OCI-LY3 (cell line): Measurements from ENCODE around the gene MBD6.
A peak's percentile ranks its signal among the peaks of the same experiment; 100 is the strongest.

Experiments used
- H2AFZ ChIP-seq: fragments of 200-600, 300-600 bp; shearing (Covaris generic); 2 replicates; pipeline ENCODE4 v1.6.0; 2014; ENCODE audit warnings: antibody characterized with exemption, low read depth, low read length
- H3K27ac ChIP-seq: fragments of 200-600, 300-600 bp; sonication (generic); 2 replicates; pipeline ENCODE4 v1.5.1; 2014; ENCODE audit warnings: mild to moderate bottlenecking, low read length, moderate library complexity, mixed read lengths
- H3K27me3 ChIP-seq: fragments of 200-600, 300-600 bp; sonication (generic); 2 replicates; pipeline ENCODE4 v1.6.1; 2014; ENCODE audit warnings: low read depth, low read length, mixed read lengths
- H3K36me3 ChIP-seq: fragments of 200-600, 300-600 bp; sonication (generic); replicated peaks from 2 replicates; pipeline ENCODE3; 2014; ENCODE audit warnings: low read depth, low read length, mixed read lengths
- H3K4me1 ChIP-seq: fragments of 300-600, 200-600 bp; sonication (generic); 2 replicates; pipeline ENCODE4 v1.6.1; 2014; ENCODE audit warnings: low read length, mixed read lengths
- H3K4me2 ChIP-seq: fragments of 200-600, 300-600 bp; sonication (generic); 2 replicates; pipeline ENCODE4 v1.6.1; 2014; ENCODE audit warnings: low read length, mixed read lengths
- H3K4me3 ChIP-seq: fragments of 300-600, 200-600 bp; sonication (generic); 2 replicates; pipeline ENCODE4 v1.5.1; 2014; ENCODE audit warnings: antibody characterized with exemption, mild to moderate bottlenecking, low read length, moderate library complexity
- H3K79me2 ChIP-seq: fragments of 300-600, 200-600 bp; shearing (Covaris generic); 2 replicates; pipeline ENCODE4 v1.6.1; 2014; ENCODE audit warnings: mild to moderate bottlenecking, low read length, mixed read lengths
- H3K9ac ChIP-seq: fragments of 300-600, 200-600 bp; shearing (Covaris generic); 2 replicates; pipeline ENCODE4 v1.6.0; 2014; ENCODE audit warnings: mild to moderate bottlenecking, low read length, moderate library complexity
- H3K9me3 ChIP-seq: fragments of 200-600, 300-600 bp; shearing (Covaris generic); 2 replicates; pipeline ENCODE4 v1.6.1; 2014; ENCODE audit warnings: low read length, mixed read lengths; ENCODE audit not compliant: insufficient read depth
- H4K20me1 ChIP-seq: fragments of 200-600, 300-600 bp; sonication (generic); 2 replicates; pipeline ENCODE4 v1.6.1; 2016; ENCODE audit warnings: low read length, mixed read lengths; ENCODE audit not compliant: insufficient read depth
- CTCF ChIP-seq: fragments of 200-600, 300-600 bp; sonication (generic); IDR thresholded peaks from 2 replicates; pipeline ENCODE4 v1.5.1; 2014; ENCODE audit warnings: antibody characterized with exemption, low read length, low read depth
- EZH2phosphoT487 ChIP-seq: fragments of 200-600 bp; shearing (Covaris generic); IDR thresholded peaks from 2 replicates; pipeline ENCODE4 v1.6.1; 2018; ENCODE audit warnings: antibody characterized with exemption, mixed run types, low read depth

Gene MBD6

GRCh38 chr12:57548013-57548315 lies 25.3 kb downstream of the MBD6 start:
- peaks cover 17% of the 10 kb centered on the region for H3K79me2 ChIP-seq
- no peak overlapping the region for H2AFZ ChIP-seq
- peaks cover 17% of the 10 kb centered on the region for H3K4me1 ChIP-seq
- no peak overlapping the region for H3K4me3 ChIP-seq
- no peak overlapping the region for H3K9ac ChIP-seq
- H4K20me1 ChIP-seq: no peaks in the 10 kb centered on the region
- no peak overlapping the region for H3K4me2 ChIP-seq
- no peaks in the 10 kb centered on the region for H3K27me3 ChIP-seq
- H3K36me3 ChIP-seq: no peaks in the 10 kb centered on the region
- no peak for TF ChIP-seq EZH2phosphoT487
- TF ChIP-seq CTCF: no peak
- H3K9me3 ChIP-seq: no peaks in the 10 kb centered on the region
- H3K27ac ChIP-seq: no peak overlapping the region

GRCh38 chr12:57548488-57548887 lies 25.9 kb downstream of the MBD6 start:
- H4K20me1 ChIP-seq: no peaks in the 10 kb centered on the region
- H3K4me1 ChIP-seq: peaks cover 17% of the 10 kb centered on the region
- no peak overlapping the region for H3K27ac ChIP-seq
- no peaks in the 10 kb centered on the region for H3K9me3 ChIP-seq
- H3K36me3 ChIP-seq: no peaks in the 10 kb centered on the region
- no peak for TF ChIP-seq CTCF
- TF ChIP-seq EZH2phosphoT487: no peak
- no peak overlapping the region for H3K4me2 ChIP-seq
- peaks cover 17% of the 10 kb centered on the region for H3K79me2 ChIP-seq
- no peak overlapping the region for H3K4me3 ChIP-seq
- H3K27me3 ChIP-seq: no peaks in the 10 kb centered on the region
- H3K9ac ChIP-seq: no peak overlapping the region
- no peak overlapping the region for H2AFZ ChIP-seq

- Histone ChIP-seq H3K9me3 (no peaks in the 10 kb centered on the region), H3K27ac (no peak overlapping the region), H3K4me1 (peaks cover 17% of the 10 kb centered on the region), H3K4me2 (peak overlapping the region; percentile 55), H3K4me3 (peak overlapping the region; percentile 65), H4K20me1 (no peaks in the 10 kb centered on the region), H3K9ac (no peak overlapping the region), H3K27me3 (no peaks in the 10 kb centered on the region), H2AFZ (no peak overlapping the region), H3K79me2 (peaks cover 17% of the 10 kb centered on the region), H3K36me3 (no peaks in the 10 kb centered on the region)
- TF ChIP-seq CTCF (no peak), EZH2phosphoT487 (no peak)
These were observed 26.7 kb downstream of the MBD6 start for GRCh38 chr12:57549203-57549908.

GRCh38 chr12:57549909-57550640 lies 27.5 kb downstream of the MBD6 start, which contains the start of gene KIF5A:
Gene KIF5A, plus strand, starts transcription at chr12:57550044. Its CDS starts 228 bp downstream, at chr12:57550272.
- H3K4me3 ChIP-seq: peak within 1 kb of the TSS; percentile 65
- TF ChIP-seq EZH2phosphoT487 (no peak), CTCF (no peak)
- H3K36me3 ChIP-seq: no peaks in the 10 kb centered on the region
- H3K4me1 ChIP-seq: peaks cover 17% of the 10 kb centered on the region
- H3K27me3 ChIP-seq: no peaks in the 10 kb centered on the region
- H3K9me3 ChIP-seq: no peaks in the 10 kb centered on the region
- no peak within 1 kb of the TSS for H2AFZ ChIP-seq
- H4K20me1 ChIP-seq: no peaks in the 10 kb centered on the region
- H3K79me2 ChIP-seq: peaks cover 17% of the 10 kb centered on the region
- H3K27ac ChIP-seq: no peak within 1 kb of the TSS
- peak within 1 kb of the TSS; percentile 55 for H3K4me2 ChIP-seq
- no peak within 1 kb of the TSS for H3K9ac ChIP-seq
